Neural progenitor cell (in vitro differentiated cells): ENCODE measurements around the gene TSGA10IP.

Experiments
- EZH2 ChIP-seq: fragments of 200-600 bp; sonication (generic); IDR thresholded peaks from 2 replicates; pipeline ENCODE4 v1.6.1; 2017; ENCODE audit warnings: antibody characterized with exemption, mild to moderate bottlenecking, moderate library complexity
- EZH2phosphoT487 ChIP-seq: fragments of 200-600 bp; sonication (generic); IDR thresholded peaks from 2 replicates; pipeline ENCODE4 v1.6.1; 2017; ENCODE audit warnings: antibody characterized with exemption

- TF ChIP-seq EZH2phosphoT487 = no peak
- no peak for TF ChIP-seq EZH2
Measured at GRCh38 chr11:66002648-66003225, 57.5 kb downstream of the TSGA10IP start.
